ENCODE measurements around the gene FGGY.

FGGY gene

DNA sequence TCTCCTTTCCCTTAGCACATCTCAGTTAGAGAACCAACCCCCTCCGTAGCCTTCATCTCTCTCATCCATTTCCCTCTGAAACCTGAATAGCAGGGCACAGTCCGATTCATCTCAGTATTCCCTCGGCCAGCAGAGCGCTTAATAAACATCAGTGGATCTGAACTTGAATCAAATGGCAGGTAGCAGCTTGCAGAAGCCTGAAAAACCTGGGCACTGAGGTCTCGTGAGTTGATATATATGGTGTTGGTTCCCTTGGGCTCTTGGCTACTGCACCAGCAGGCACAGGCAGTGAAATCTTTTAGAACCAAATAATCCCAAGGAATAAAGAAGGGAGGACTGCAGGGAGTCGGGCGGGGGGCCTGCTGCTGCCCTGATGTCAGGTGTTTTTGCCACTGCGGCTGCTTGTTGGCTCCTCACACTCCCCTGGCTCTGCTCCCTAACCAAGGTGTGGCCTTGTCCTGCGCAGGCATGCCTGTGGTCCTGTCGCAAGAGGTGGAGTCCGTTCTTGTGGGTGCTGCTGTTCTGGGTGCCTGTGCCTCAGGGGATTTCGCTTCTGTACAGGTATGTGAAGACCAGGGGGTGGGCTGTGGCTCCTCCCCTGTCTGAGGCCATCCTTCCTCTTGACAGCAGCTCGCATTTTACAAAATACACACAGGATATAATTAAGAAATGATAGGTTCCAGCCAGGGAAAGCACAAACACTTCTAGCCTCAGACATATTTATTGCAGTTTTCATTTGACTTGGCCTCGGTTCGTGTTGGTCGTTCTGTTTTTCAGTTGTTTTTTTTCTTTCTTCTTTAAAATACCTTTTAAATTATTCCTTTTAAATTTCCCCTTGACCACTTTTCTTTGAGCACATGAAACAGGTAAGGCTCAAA is 376.9 kb downstream of the FGGY start:
- peak overlapping the region in 20 of 21 experiments; percentile 43 to 88 (median 77) for H3K27ac ChIP-seq
- peak overlapping the region in 1 of 7 experiments; percentile 8 for H3K4me3 ChIP-seq

DNA sequence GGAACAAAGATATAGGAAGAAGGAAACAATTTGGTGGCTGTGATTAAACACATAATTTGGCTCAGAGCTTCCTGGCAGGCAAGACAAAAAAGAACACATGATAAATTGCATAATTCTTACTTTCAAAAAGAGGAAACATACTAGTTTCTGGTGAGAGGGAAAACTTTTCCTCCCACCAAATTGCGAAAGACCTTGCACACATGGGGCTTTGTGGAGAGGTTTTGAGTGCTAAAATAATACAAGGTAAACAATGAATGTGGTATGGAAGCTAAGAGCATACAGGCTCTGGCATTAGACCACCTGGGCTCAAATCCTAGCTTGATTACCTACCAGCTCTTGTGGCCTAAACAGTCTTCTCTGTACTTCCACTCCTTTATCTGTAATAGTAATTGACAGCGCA is 377.7 kb downstream of the FGGY start:
- peak overlapping the region in 20 of 21 experiments; percentile 18 to 88 (median 77) for H3K27ac ChIP-seq
- no peak overlapping the region for H3K4me3 ChIP-seq

DNA sequence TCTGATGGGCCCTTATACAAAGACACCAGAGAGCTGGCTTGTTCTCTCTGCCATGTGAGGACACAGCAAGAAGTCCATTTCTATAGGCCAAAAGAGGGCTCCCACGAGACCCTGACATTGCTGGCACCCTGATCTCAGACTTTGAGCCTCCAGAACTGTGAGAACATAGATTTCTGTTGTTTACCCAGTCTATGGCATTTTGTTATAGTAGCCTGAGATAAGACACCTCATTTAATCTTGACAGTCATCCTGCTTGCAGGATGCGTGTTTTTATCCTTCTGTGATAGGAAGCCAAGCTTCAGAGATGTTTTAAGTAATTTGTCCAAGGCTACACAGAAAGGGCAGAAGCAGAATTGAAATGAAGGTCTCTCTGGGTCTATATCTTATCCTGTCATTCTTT is 379.0 kb downstream of the FGGY start:
- H3K27ac ChIP-seq = peak overlapping the region in 1 of 21 experiments; percentile 80
- H3K4me3 ChIP-seq = no peak overlapping the region

DNA sequence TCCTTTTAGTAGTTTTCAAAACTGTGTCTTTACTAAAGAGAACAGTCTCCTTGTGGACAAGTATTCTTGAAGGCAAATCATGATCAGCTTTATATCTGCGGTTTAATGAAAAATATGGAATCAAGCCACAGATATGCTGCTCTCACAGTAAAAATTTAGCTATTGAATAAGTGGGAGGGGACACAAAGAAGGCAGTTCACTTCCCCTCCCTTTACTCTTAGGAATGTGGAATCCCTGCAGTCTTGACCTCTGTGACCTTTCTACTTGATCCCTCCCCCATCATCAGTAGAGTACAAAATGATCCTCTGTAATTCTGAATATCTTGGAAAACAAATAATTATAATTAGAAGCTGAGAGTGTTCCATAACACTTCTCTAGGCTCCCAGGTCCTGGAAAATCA is 381.1 kb downstream of the FGGY start:
- Histone ChIP-seq H3K27ac (no peak overlapping the region), H3K4me3 (no peak overlapping the region)

DNA sequence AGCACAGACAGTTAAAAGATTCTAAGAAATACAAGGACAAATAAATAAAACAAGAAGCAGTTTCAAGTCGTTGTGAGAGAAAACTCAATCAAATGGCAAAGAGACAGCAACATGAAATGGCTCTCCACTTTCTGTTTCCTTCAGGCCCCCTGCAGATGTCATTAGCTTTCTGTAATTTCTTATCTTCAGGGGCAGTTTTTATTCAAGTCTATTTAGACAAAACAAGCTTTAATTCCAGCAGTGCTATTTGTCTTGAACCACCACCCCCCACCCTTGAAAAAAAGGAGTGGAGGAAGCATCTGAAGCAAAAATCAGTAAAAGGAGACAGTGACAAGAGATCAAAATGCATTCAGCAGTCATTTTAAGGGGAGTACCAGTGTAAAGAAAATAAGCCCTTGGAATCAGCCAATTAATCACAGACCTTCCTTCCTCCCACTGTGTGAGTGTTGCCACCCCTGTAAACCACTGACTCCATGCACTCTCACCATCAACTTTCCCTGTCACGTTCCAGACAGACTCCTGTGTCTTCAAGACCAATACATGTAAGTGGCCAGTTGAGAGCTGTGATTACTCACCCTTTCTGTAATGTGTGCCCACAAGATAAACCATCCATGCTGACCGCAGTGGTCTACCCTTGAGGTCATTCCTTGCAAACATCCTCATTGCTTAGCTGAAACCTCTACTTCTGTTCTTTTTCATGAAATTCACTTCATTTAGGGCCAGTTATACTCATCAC is 381.8 kb downstream of the FGGY start:
- peak overlapping the region in 1 of 21 experiments; percentile 3 for H3K27ac ChIP-seq

DNA sequence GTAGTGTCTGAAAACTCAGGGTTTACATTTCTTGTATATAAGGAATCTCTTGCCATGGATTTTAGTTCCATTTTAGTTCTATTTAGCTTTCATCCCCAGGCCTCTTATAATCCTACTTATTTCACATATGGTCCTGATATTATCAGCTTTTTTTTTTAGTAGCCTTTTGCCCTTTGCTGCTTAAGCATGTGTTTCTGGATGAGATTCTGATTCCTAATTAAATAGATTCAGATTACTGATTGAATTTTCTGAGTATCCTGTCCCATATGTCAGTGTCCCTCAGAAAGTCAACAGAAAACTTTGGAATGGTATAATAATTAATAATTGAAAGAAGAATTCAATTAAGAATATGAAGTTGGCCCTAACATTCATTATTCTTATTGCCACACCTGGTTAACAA is 383.1 kb downstream of the FGGY start:
- Histone ChIP-seq H3K4me3 (no peak overlapping the region), H3K27ac (no peak overlapping the region)

More for the DNA sequence above, 381.8 kb downstream of the FGGY start:
- no peak overlapping the region for H3K4me3 ChIP-seq

DNA sequence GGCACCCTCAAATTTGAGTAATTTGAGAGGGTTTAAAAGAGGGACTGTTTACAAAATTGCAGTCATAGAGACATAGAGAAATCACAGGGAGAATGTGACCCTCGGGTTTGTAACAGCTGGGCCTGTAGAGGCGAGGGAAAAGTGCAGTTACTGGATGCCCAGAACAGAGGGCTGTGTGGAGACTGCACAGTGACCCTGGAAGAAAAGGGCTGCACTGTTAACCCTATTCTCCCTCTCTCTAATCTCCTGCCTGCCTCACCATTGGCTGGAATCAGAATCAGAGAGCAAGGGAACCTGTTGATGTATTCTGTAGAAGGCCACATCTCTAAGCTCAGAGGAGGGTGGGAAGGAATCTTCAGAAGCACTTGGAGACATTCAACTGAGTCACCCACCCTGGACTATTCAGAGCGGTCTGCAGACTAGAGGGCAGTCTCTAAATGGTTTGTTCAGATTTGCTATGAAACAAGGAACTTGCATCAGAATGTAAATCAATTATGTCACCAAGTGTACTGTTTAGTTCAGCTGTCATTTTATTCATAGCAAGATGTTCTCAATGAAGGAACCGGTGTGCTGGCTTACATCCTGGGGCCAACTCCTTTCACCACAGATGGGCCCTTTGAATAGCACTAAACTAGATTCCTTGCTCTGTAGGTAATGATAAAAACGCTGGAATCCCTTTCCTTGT is 385.6 kb downstream of the FGGY start:
- no peak overlapping the region for H3K27ac ChIP-seq
- no peak overlapping the region for H3K4me3 ChIP-seq

DNA sequence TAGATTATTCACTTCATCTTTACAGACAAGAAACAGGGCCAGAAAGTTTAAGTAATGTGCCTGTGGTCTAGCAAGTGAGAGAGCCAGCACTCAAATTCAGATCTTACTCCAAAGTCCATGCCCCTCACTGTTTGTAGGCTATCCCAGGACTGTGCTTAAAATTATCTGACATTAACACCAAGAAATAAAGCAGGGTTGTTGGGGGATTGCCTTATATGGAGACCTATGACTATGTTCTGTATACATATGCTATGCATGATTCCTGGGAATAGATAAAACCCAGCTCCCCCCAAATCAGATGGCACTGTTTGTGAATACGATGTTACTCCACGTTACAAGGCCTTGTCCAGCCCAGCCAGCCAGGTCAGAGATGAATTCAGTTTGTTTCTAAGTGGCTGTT is 386.3 kb downstream of the FGGY start:
- Histone ChIP-seq H3K4me3 (no peak overlapping the region), H3K27ac (no peak overlapping the region)

DNA sequence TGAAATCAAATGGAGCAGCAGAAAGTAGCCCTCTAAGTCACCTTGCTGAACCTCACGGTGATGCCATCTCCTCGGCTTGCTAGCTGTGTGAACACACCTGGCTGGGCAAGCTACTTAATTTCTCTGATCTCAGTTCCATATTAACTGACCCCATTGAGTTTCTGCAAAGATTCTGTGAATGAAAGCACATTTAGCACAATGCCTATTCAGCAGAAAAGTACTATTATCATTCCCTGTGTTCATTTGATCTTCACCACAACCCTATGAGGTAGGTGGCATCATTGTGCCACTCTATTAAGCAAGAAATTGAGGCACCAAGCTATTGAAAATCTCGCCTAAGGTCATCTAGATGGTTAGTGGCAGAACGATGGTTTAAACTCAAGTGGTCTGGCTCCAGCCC is 387.8 kb downstream of the FGGY start:
- no peak overlapping the region for H3K4me3 ChIP-seq
- H3K27ac ChIP-seq = no peak overlapping the region

DNA sequence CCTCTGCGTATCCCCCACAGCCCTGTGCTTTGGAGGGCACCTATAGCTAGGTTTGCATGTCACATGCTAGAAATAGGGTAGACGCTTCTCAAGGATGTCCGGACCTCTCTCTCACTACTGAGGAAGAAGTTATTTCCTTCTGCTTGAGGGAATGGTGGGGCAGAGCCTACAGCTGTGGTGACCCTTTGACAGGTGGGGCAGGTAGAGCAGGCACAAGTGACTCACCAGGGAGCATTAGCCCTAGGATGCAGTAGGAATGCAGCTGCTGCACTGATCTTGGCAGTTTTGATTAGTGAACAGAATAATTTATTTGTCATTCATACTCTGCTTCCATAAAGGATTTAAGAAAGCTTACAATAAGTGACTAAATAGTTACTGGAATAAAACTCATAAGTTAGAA is 388.2 kb downstream of the FGGY start:
- H3K4me3 ChIP-seq = no peak overlapping the region
- H3K27ac ChIP-seq = no peak overlapping the region

DNA sequence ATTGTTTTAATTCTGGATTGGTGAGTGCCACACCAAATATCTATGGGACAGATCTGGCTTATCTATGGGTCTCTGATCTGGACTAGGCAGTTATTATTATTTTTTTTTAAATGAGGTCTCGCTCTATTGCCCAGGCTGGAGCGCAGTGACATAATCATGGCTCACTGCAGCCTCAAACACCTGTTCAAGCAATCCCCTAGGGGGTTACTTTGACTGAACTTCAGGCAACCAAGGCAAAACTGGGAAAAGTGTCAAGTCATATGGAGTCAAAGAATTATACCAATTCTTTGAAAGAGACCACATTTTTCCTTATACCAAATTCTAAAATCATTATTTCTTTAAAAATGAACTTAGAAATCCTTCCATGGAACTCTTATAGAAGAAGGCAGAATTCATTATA is 388.8 kb downstream of the FGGY start:
- H3K4me3 ChIP-seq = no peak overlapping the region
- no peak overlapping the region for H3K27ac ChIP-seq

DNA sequence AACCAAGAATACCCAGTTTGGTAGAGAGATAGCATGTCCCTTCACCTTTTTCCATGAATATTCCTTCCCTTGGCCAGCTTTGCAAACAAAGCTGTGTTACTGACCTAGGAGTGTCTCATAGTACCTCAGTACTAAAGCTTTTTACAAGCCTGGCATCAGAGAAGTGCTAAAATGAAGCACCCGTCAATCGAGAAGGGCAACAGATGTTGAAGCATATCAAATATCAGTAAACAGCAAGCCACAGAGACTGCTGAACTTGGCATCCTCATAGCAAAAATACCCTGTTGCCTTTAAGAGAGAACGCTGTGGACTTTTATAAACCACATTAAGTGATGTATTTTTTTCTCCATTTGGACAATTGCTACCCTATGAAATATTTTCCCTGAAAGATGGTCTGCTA is 389.3 kb downstream of the FGGY start:
- H3K27ac ChIP-seq = no peak overlapping the region
- H3K4me3 ChIP-seq = no peak overlapping the region

DNA sequence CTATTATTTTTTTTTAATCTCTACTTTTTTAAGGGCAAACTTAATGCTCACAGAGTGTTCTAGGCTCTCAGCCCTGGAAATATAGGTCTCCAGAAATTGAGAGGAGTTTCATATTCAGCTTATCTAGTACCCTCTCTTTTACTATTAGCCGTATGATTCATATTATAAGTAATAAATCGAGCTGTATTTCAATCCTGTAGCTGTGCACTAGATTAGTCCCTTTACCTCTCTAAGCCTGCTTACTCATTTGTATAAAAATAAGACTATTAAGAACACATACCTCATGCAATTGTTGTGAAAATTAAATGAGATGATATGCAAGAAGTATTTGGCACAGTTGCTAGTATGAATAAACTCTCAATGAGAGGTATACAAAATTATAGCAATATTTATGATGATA is 389.7 kb downstream of the FGGY start:
- H3K27ac ChIP-seq = no peak overlapping the region
- no peak overlapping the region for H3K4me3 ChIP-seq

DNA sequence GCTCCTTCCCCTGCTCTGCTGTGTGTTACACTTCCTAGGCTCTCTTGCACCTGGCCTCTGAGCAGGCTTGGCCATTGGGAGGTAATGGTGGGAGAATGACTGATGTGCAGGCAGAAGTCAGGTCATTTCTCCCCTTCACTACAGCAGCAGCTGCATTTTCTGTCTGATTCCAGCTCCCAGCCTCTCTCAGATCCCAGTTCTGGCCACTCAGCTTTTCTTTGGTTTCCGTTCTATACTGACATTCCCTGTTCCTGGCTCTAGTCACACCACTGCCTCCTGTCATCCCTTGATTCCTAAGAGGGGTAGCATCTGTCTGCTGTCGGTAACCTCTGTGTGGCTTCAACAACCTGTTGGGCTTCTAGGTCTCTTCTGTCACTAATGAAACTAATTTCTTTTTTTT is 390.2 kb downstream of the FGGY start:
- no peak overlapping the region for H3K27ac ChIP-seq
- no peak overlapping the region for H3K4me3 ChIP-seq

DNA sequence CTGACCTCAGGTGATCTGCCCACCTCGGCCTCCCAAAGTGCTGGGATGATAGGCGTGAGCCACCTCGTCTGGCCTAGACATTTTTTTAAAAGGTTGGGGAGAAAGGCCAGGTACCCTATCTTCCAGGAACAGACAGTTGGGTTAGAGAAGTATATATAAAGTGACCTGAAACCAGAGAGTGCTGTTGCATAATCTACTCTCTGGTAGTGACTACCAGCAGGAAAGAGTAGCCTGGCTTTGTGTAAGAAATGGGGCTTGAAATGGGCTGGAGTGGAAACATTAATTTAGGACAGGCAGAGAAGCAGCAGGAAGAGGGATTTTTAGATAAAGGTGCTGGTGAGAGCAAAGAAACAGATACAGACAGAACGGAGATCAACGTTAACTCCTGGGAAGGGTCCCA is 392.1 kb downstream of the FGGY start:
- Histone ChIP-seq H3K27ac (peak overlapping the region in 1 of 21 experiments; percentile 3), H3K4me3 (no peak overlapping the region)

DNA sequence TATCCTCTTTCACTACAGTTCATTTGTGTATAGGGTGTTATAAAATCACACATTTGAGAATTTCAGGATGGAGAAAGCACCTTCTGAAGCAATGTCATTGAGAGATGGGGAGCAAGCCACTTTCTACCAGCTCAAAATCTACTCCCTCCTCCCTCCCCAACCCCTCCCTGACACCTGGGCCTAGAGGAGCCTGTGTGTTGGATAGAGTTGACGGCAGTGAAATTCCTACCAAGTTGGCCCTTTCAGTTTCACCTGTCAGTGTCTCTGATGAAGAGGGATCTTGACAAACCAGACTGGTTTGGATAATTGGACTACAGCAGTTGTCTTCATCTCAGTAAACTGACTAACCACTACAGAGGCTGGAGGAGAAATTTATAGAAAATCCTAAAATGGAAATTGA is 392.8 kb downstream of the FGGY start:
- Histone ChIP-seq H3K27ac (peak overlapping the region in 1 of 21 experiments; percentile 44), H3K4me3 (no peak overlapping the region)

DNA sequence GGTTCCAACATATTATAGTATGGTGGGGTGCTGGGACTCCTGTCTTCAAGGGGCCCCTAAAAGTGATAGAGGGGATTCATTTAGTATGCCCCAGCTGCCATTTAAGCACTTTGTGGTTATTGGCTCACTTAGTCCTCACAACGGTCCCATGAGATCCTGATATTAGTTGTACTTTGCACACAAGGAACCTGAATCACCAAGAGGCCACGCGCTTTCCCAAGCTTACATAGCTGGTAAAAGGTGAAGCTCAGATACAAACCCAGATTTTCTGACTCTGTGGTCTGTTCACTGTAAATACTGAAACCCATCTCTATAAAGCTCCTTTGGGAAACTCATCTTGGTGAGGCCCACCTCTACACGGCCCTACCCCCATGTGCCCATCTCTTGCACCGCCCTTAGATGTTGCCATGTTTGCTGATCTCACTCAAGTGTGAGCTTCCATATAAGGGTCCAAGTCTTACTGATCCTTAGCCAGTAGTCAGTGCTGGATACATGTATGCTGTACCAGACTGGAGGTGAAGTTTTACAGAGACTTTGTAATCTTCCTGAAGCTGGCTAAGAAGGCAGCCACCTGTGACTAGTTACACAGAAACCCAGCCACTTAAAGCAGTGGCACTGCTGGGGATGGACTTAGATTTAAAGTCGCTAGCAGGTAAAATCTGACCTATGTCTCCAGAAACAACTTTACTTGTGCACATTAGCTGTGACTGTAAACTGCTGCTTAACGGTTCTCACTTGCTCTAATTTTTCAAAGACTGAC is 393.5 kb downstream of the FGGY start:
- peak overlapping the region in 3 of 21 experiments; percentile 30 to 44 (median 44) for H3K27ac ChIP-seq

DNA sequence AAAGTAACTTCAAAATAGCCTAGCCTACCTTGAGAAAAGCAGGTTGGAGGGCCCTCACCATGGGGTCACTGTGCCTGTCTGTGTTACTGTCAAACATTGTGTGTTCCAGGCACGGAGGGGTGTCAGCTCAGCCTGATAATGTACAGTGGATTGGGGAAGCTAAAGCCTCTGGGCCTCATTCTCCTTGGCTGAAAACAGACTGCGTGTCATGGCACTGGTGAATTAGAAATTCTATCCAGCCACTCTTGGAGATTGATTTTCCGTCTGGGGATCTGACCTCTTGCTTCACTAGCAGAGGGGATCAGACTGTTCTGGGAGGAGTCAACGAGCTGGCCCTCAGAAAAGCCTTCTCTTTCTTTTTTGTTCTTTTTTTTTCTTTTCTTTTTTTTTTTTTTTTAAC is 394.4 kb downstream of the FGGY start:
- H3K27ac ChIP-seq = peak overlapping the region in 4 of 21 experiments; percentile 16 to 44 (median 36)
- no peak overlapping the region for H3K4me3 ChIP-seq

More for the DNA sequence above, 393.5 kb downstream of the FGGY start:
- no peak overlapping the region for H3K4me3 ChIP-seq

DNA sequence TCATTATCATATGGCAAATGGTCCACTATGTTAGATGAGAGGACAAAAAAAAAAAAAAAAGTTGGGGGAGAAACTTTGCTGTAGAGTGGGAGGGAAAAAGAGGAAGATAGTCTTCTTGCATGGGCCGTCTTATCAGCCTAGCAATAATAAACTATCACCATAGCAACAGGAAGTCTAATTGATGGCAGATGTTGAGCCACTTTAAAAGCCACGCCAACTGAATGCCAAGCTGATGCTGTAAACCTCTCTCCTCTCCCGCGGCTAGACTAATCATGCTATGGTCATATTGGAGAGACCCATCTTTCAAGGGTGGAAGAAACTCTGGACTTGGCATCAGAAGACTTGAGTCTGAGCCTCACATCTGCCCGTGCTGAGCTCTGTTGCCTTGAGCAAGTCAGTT is 395.7 kb downstream of the FGGY start:
- Histone ChIP-seq H3K4me3 (no peak overlapping the region), H3K27ac (peak overlapping the region in 1 of 21 experiments; percentile 3)

DNA sequence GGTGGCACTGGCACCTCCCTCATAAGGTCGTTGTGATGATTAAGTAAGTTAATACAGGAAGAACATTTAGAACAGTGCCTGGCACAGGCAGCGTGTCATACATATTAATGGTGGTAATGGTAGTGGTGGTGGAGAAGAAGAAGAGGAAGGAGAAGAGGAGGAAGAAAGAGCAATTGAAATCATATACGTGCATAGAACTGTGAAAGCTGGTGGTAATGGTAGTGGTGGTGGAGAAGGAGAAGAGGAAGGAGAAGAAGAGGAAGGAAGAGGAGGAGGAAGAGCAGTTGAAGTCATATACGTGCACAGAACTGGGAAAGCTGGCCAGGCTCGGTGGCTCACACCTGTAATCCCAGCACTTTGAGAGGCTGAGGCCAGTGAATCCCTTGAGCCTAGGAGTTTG is 396.5 kb downstream of the FGGY start:
- no peak overlapping the region for H3K27ac ChIP-seq
- H3K4me3 ChIP-seq = no peak overlapping the region
